OCI-M1 (cell line): ENCODE data around the gene RPRD2.
"Not testable (repeated sequence)": the region's sequence is repeated elsewhere in the genome, so short reads cannot be mapped to it uniquely, and the experiment has no call there.

ENCODE experiments used
- DNase-seq: peaks from one replicate; lab custom pipeline; 2025; lab: John Stamatoyannopoulos, UW

The RPRD2 gene

GRCh38 chr1:150363426-150364230 lies at the start of gene RPRD2:
TSS of gene RPRD2 (plus strand) at chr1:150364147. CDS start at chr1:150364715, 568 bp downstream.
- DNase-seq, result peak; percentile 100

- not testable (repeated sequence) for DNase-seq
These were observed 49.3 kb upstream of the RPRD2 start for GRCh38 chr1:150314691-150315090.

- no peak for DNase-seq
These were observed 43.3 kb upstream of the RPRD2 start for GRCh38 chr1:150320667-150320978.

GRCh38 chr1:150321826-150322166 lies 42.2 kb upstream of the RPRD2 start:
- no peak for DNase-seq

GRCh38 chr1:150322310-150322709 lies 41.6 kb upstream of the RPRD2 start:
- peak; percentile 32 for DNase-seq

GRCh38 chr1:150332651-150333290 lies 31.2 kb upstream of the RPRD2 start:
- DNase-seq, result no peak

- DNase-seq, result no peak
These were observed 17.6 kb upstream of the RPRD2 start for GRCh38 chr1:150346316-150346715.

GRCh38 chr1:150352866-150353265 lies 11.1 kb upstream of the RPRD2 start:
- no peak for DNase-seq

GRCh38 chr1:150362721-150363425 lies 1.1 kb upstream of the RPRD2 start:
- no peak for DNase-seq

GRCh38 chr1:150364231-150365003 lies 470 bp downstream of the RPRD2 start:
- peak; percentile 86 for DNase-seq

- DNase-seq, result peak; percentile 69
These were observed 2.0 kb downstream of the RPRD2 start for GRCh38 chr1:150365941-150366340.

GRCh38 chr1:150366416-150367296 lies 2.7 kb downstream of the RPRD2 start:
- peak; percentile 68 for DNase-seq

GRCh38 chr1:150371110-150371509 lies 7.2 kb downstream of the RPRD2 start:
- DNase-seq, result no peak

- DNase-seq, result no peak
These were observed 8.6 kb downstream of the RPRD2 start for GRCh38 chr1:150372580-150372979.

GRCh38 chr1:150376110-150376509 lies 12.2 kb downstream of the RPRD2 start:
- no peak for DNase-seq

GRCh38 chr1:150383631-150384324 lies 19.8 kb downstream of the RPRD2 start:
- DNase-seq, result peak; percentile 44

GRCh38 chr1:150385537-150386445 lies 21.8 kb downstream of the RPRD2 start:
- no peak for DNase-seq

GRCh38 chr1:150386592-150386991 lies 22.6 kb downstream of the RPRD2 start:
- no peak for DNase-seq

- DNase-seq, result peak; percentile 27
These were observed 23.3 kb downstream of the RPRD2 start for GRCh38 chr1:150387200-150387599.

GRCh38 chr1:150388241-150388640 lies 24.3 kb downstream of the RPRD2 start:
- DNase-seq, result no peak
